NT2/D1 (cell line): ENCODE measurements around the gene NDUFA7.
"Not testable (repeated sequence)": the region's sequence is repeated elsewhere in the genome, so short reads cannot be mapped to it uniquely, and the experiment has no call there.

Experiments used
- DNase-seq: peaks from one replicate; pipeline ENCODE4 v3.0.0-alpha.2; 2011; ENCODE audit warnings: low read depth, low spot score
- H3K27me3 ChIP-seq: 2 replicates; pipeline ENCODE4 v1.6.0; 2011; ENCODE audit warnings: mild to moderate bottlenecking; ENCODE audit not compliant: insufficient read length, insufficient read depth
- H3K36me3 ChIP-seq: 2 replicates; pipeline ENCODE4 v1.6.1; 2011; ENCODE audit warnings: mild to moderate bottlenecking, low read length, mixed read lengths; ENCODE audit not compliant: insufficient read depth, insufficient read length
- H3K4me1 ChIP-seq: 2 replicates; pipeline ENCODE4 v1.5.1; 2011; ENCODE audit not compliant: insufficient read depth, insufficient read length
- H3K4me3 ChIP-seq: 2 replicates; pipeline ENCODE4 v1.5.1; 2011; ENCODE audit warnings: low read depth; ENCODE audit not compliant: insufficient read length
- H3K9ac ChIP-seq: 2 replicates; pipeline ENCODE4 v1.6.0; 2011; ENCODE audit warnings: low read depth; ENCODE audit not compliant: insufficient read length
- H3K9me3 ChIP-seq: 2 replicates; pipeline ENCODE4 v1.5.1; 2011; ENCODE audit warnings: mild to moderate bottlenecking, low read length; ENCODE audit not compliant: insufficient read depth
- SUZ12 ChIP-seq: IDR thresholded peaks from 2 replicates; pipeline ENCODE4 v1.6.1; 2011; ENCODE audit not compliant: insufficient read length, insufficient read depth; ENCODE audit errors: extremely low read depth
- YY1 ChIP-seq: IDR thresholded peaks from 2 replicates; pipeline ENCODE4 v1.6.1; 2011; ENCODE audit not compliant: insufficient read length, insufficient read depth
- ZNF274 ChIP-seq: IDR thresholded peaks from 2 replicates; pipeline ENCODE4 v1.6.1; 2011; ENCODE audit warnings: mild to moderate bottlenecking, low read depth, low read length

The NDUFA7 gene

DNA sequence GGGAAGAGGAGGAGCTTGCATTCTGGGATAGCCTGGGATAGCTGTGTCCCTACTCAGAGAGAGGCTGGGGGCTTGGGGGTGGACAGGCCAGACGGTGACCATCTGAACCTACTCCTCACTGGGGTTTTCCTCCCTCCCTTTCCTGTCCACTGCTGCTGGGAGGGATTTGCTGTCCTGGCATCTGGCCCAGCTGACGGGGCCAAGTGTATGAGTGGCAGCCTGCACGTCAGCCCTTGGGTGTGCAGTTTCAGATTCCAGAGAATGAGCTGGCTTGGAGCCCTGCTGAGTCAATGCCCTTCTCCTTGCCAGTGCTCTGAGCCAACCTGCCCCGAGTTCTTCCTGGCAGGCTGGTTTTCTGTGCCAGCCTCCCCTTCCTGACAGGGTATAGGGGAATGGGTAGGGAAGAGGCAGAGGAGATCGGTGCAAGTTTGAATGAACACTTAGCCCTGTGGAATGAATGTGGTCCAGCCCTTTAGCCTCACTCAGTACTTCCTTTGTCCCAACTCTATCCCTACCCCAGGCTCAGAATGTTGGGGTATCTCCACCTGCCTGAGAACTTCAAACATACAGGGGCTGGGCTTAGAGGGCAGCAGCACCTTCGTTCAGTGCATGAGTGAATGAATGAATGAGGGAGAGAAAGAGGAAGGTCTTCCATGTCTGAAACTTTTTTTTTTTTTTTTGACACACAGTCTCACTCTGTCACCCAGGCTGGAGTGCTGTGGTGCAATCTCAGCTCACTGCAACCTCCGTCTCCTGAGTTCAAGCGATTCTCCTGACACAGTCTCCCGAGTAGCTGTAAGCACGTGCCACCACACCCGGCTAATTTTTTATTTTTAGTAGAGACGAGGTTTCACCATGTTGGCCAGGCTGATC, 41.0 kb upstream of the NDUFA7 start:
- no peak for DNase-seq
- TF ChIP-seq ZNF274 (no peak), YY1 (no peak), SUZ12 (no peak)
- H3K9ac ChIP-seq = no peak overlapping the region
- no peak overlapping the region for H3K4me3 ChIP-seq
- H3K27me3 ChIP-seq = peaks cover 49% of the 10 kb centered on the region
- H3K9me3 ChIP-seq = no peaks in the 10 kb centered on the region
- peaks cover 4% of the 10 kb centered on the region for H3K4me1 ChIP-seq
- no peaks in the 10 kb centered on the region for H3K36me3 ChIP-seq

- H3K27me3 ChIP-seq = peaks cover 30% of the 10 kb centered on the region
- no peaks in the 10 kb centered on the region for H3K36me3 ChIP-seq
- H3K4me3 ChIP-seq = no peak overlapping the region
- peaks cover 2% of the 10 kb centered on the region for H3K4me1 ChIP-seq
- H3K9me3 ChIP-seq = no peaks in the 10 kb centered on the region
- H3K9ac ChIP-seq = no peak overlapping the region
- TF ChIP-seq YY1 (no peak), SUZ12 (no peak), ZNF274 (no peak)
- DNase-seq = no peak
Observed at GRCh38 chr19:8360196-8360595, 39.0 kb upstream of the NDUFA7 start.

- Histone ChIP-seq H3K9me3 (no peaks in the 10 kb centered on the region), H3K27me3 (peaks cover 18% of the 10 kb centered on the region), H3K36me3 (no peaks in the 10 kb centered on the region), H3K4me3 (no peak overlapping the region), H3K4me1 (peaks cover 2% of the 10 kb centered on the region), H3K9ac (no peak overlapping the region)
- DNase-seq = no peak
- TF ChIP-seq SUZ12 = no peak
- TF ChIP-seq ZNF274 = no peak
- no peak for TF ChIP-seq YY1
Observed at GRCh38 chr19:8358948-8359347, 37.8 kb upstream of the NDUFA7 start.

GRCh38 chr19:8357007-8357521, 35.9 kb upstream of the NDUFA7 start:
- DNase-seq = no peak
- Histone ChIP-seq H3K36me3 (no peaks in the 10 kb centered on the region), H3K9me3 (no peaks in the 10 kb centered on the region), H3K27me3 (peaks cover 5% of the 10 kb centered on the region), H3K9ac (no peak overlapping the region), H3K4me1 (peaks cover 2% of the 10 kb centered on the region), H3K4me3 (no peak overlapping the region)
- TF ChIP-seq SUZ12 (no peak), YY1 (no peak), ZNF274 (no peak)

- DNase-seq = no peak
- H3K9me3 ChIP-seq = no peaks in the 10 kb centered on the region
Observed at GRCh38 chr19:8355631-8356402, 34.6 kb upstream of the NDUFA7 start.

GRCh38 chr19:8352845-8353244, 31.7 kb upstream of the NDUFA7 start:
- H3K4me3 ChIP-seq, H3K27me3 ChIP-seq, H3K36me3 ChIP-seq, H3K9me3 ChIP-seq, DNase-seq, H3K4me1 ChIP-seq: not testable (repeated sequence)
- peak overlapping the region; percentile 9 for H3K9ac ChIP-seq

More at GRCh38 chr19:8355631-8356402, 34.6 kb upstream of the NDUFA7 start:
- TF ChIP-seq ZNF274 = no peak
- no peak for TF ChIP-seq SUZ12
- TF ChIP-seq YY1 = no peak
- H3K9ac ChIP-seq = no peak overlapping the region
- H3K27me3 ChIP-seq = no peaks in the 10 kb centered on the region
- no peaks in the 10 kb centered on the region for H3K36me3 ChIP-seq
- H3K4me3 ChIP-seq = no peak overlapping the region
- peaks cover 5% of the 10 kb centered on the region for H3K4me1 ChIP-seq

DNA sequence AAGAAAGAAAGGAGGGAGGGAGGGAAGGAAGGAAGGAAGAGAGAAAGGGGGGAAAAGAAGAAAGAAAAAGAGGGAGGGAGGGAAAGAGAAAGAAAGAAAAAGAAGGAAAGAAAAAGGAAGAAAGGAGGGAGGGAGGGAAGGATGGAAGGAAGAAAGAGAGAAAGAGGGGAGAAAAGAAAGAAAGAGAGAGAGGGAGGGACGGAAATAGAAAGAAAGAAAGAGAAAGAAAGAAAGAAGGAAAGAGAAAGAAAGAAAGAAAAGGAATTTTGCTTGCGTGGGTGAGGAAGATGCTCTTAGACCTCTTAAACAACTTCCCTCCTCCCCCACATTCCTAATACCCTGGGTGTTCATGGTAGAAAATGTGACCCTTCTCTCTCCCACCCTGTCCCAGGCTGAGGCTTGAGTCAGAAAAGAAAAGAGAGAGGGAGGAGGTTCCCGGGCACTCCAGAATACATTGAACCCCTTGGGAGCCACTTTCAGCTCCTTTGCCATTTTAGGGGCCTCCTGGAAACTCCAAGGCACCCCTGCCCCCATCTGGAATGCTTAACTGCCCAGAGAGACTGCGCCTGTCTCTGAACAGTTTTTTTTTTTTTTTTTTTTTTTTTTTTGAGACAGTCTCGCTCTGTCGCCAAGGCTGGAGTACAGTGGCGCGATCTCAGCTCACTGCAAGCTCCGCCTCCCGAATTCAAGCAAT, 31.1 kb upstream of the NDUFA7 start:
- Histone ChIP-seq H3K9ac (peak overlapping the region; percentile 9), H3K36me3 (no peaks in the 10 kb centered on the region), H3K4me3 (peak overlapping the region; percentile 28), H3K27me3 (no peaks in the 10 kb centered on the region), H3K4me1 (peaks cover 5% of the 10 kb centered on the region), H3K9me3 (no peaks in the 10 kb centered on the region)
- no peak for DNase-seq
- TF ChIP-seq SUZ12 = no peak
- TF ChIP-seq ZNF274 = no peak
- no peak for TF ChIP-seq YY1

DNA sequence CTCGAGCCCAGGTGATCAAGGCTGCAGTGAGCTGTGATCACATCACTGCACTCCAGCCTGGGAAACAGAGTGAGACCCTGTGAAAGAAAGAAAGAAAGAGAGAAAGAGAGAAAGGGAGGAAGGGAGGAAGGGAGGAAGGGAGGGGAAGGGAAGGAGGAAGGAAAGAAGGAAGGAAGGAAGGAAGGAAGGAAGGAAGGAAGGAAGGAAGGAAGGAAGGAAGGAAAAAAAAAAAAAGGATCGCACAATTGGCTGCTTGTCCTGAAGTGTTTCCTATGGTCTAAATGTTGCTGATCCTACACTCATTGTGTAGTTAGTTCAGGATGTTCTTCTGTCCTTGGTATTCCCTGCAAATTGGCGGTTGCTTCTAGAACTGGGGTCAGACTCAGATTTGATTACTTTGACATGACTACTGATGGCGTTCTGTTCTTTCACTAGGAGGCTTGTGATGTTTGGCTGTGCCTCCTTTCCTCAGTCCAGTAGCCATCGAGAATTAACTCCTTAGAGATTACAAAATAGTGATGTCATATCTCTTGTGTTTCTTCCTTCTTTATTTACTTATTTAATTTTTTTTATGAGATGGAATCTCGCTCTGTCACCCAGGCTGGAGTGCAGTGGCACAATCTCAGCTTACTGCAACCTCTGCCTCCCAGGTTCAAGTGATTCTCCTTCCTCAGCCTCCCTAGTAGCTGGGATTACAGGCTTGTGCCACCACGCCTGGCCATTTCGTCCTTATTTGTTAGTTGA, 28.6 kb upstream of the NDUFA7 start:
- not testable (repeated sequence) for H3K9me3 ChIP-seq, DNase-seq, H3K36me3 ChIP-seq, H3K9ac ChIP-seq, H3K4me1 ChIP-seq, H3K4me3 ChIP-seq, H3K27me3 ChIP-seq
